GM19035 (cell line): Measurements from ENCODE around the gene MBD5.

Experiments used
- ATAC-seq: cut with Tn5 transposase; IDR thresholded peaks from one replicate; pipeline ENCODE4 v1.9.1; 2021; ENCODE audit not compliant: unreplicated experiment

MBD5 gene

DNA sequence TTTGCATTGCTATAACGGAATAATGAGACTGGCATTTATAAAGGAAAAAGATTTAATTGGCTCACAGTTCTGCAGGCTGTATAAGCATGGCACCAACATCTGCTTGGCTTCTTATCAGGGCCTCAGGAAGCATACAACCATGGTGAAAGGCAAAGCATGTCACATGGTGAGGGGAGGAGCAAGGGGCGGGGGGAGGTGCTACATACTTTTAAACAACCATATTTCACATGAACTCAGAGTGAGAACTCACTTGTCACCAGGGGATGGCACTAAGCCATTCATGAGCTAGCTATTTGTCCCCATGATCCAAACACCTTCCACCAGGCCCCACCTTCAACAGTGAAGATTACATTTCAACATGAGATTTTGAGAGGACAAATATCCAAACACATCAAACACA is 188.7 kb downstream of the MBD5 start:
- no peak for ATAC-seq

GRCh38 chr2:148218326-148219075 is 197.6 kb downstream of the MBD5 start:
- no peak for ATAC-seq

GRCh38 chr2:148221166-148221565 is 200.3 kb downstream of the MBD5 start:
- ATAC-seq: no peak

- no peak for ATAC-seq
Measured at GRCh38 chr2:148221926-148222325, 201.0 kb downstream of the MBD5 start.

GRCh38 chr2:148231858-148232257 is 211.0 kb downstream of the MBD5 start:
- ATAC-seq: no peak

DNA sequence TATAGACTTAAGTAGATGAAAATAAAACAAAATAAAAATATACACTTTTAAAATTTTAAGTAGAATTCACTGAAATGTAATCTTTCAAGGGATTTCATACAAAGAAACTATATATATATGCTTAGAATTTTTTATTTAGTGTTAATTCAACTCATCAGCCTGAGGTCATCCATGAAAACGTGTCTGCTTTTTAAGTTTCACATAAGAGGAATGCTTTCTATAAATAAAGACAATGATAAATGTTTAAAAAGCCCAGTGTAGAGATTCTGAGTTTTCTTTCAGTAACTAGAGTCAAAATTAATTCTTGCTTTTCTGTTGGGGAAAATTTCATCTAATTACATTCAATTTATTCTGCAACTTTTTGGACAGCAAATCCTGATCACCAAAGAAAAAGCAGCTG is 213.3 kb downstream of the MBD5 start:
- ATAC-seq: no peak

DNA sequence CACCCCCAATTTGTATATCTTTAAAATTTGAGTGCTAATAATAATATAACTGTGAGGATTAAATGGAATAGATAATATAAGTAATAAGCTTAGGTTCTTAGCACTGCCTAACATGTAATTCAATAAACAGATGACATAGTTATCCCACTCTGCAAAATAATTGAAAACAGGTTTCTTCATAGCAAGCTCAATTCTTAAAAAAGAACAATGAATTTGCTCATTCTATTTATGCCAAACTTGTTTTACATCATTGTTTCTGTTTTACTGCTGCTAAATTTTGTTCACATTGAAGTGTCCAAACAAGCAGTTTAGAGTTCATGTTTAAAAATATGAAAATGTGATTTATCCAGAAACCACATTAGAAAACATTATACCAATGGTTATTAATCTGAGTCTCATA is 217.0 kb downstream of the MBD5 start:
- ATAC-seq: no peak

GRCh38 chr2:148238561-148238960 is 217.7 kb downstream of the MBD5 start:
- ATAC-seq: no peak

GRCh38 chr2:148240838-148241237 is 219.9 kb downstream of the MBD5 start:
- no peak for ATAC-seq

GRCh38 chr2:148244593-148245292 is 223.9 kb downstream of the MBD5 start:
- ATAC-seq: no peak

- ATAC-seq: no peak
Measured at GRCh38 chr2:148251993-148252392, 231.1 kb downstream of the MBD5 start.

- ATAC-seq: no peak
Measured at GRCh38 chr2:148252646-148253045, 231.8 kb downstream of the MBD5 start.

- ATAC-seq: no peak
Measured at GRCh38 chr2:148253685-148254084, 232.8 kb downstream of the MBD5 start.

- ATAC-seq: no peak
Measured at GRCh38 chr2:148255929-148256328, 235.0 kb downstream of the MBD5 start.

- no peak for ATAC-seq
Measured at GRCh38 chr2:148257276-148257675, 236.4 kb downstream of the MBD5 start.

DNA sequence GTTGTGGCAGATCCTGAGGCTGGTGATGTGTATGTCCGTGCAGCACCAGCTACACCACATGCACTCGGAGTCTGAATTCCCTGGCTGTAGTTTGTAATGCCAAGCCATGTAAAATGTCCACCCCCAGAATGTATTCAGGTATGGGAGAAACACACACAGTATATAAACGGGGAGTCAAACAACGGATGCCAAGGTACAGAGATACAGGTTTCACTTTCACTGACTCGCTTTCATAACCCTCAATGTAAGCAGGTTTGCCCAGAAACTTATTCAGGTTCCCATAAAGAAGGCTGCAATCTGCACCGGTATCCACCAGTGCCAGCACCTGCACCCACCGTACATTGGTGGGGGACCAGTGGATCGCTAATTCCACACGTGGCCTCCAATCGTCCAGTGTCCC is 237.2 kb downstream of the MBD5 start:
- ATAC-seq: no peak

DNA sequence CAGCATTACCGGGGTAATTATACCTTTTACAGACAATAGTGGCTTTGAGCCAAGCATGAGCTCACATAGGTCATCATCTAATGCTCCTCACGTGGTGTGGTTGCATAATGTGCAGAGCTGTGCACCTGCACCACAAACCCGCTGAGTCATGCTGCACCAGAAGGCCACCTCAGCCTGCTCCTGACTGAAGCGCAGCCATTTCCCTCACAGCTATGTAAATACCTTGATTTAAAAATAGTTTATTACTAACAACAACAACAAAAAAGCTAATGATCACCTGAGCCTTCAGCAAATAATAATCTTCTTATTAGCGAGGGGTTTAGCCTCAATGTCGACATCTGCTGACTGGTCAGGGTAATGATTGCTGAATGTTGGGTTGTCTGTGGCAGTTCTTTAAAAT is 238.8 kb downstream of the MBD5 start:
- no peak for ATAC-seq

DNA sequence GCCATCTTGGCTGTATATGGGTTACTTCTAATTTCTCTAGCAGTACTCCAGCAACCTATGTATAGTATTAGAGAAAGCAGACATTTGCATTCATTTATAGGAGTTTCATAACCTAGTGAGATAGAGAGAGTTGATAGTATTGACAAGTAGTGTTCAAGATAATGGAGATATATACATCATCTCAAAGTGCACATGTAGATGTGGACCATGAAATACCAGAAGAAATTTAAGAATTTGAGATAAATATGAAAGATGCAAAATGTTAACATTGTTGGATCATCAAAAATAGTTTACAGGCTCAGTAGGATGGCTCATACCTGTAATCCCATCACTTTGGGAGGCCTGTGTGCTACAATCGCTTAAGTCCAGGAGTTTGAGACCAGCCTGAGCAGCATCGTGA is 243.0 kb downstream of the MBD5 start:
- ATAC-seq: no peak

GRCh38 chr2:148273158-148273691 is 252.3 kb downstream of the MBD5 start:
- no peak for ATAC-seq

- no peak for ATAC-seq
Measured at GRCh38 chr2:148279216-148279615, 258.3 kb downstream of the MBD5 start.

GRCh38 chr2:148282201-148282600 is 261.3 kb downstream of the MBD5 start:
- ATAC-seq: no peak

- no peak for ATAC-seq
Measured at GRCh38 chr2:148292431-148292830, 271.5 kb downstream of the MBD5 start.
